Transverse colon (tissue), 4 donors: ENCODE data around the gene DNM1L. TPM values are rescaled to one million over a fixed set of nuclear protein-coding genes. Genes with fewer than 3 reads are reported as not detected.

Experiments
- DNase-seq: peaks from one replicate; pipeline ENCODE4 v3.0.0-alpha.2; 2019
- H3K27ac ChIP-seq, 4 donors: fragments of 200-600 bp; sonication (generic); 2 replicates each; pipeline ENCODE4 v1.5.1; 2016 to 2018; ENCODE audit warnings: inconsistent platforms in 4 of 4
- H3K27me3 ChIP-seq: fragments of 200-600 bp; sonication (generic); 2 replicates; pipeline ENCODE4 v1.5.1; 2017; ENCODE audit warnings: inconsistent platforms
- H3K36me3 ChIP-seq, 4 donors: fragments of 200-600 bp; sonication (generic); 2 replicates each; pipeline ENCODE4 v1.5.1; 2017 to 2019; ENCODE audit warnings: inconsistent platforms in 4 of 4
- H3K4me1 ChIP-seq, 4 donors: fragments of 200-600 bp; sonication (generic); 2 replicates each; pipeline ENCODE4 v1.5.1; 2017 to 2020; ENCODE audit warnings: inconsistent platforms in 4 of 4
- H3K4me3 ChIP-seq, 4 donors: fragments of 200-600 bp; sonication (generic); 1 replicate in 1 of 4; 2 replicates in 3 of 4; pipeline versions ENCODE4 v1.5.1 to v1.6.1; 2017 to 2019; ENCODE audit warnings: inconsistent platforms in 4 of 4
- H3K9me3 ChIP-seq, 2 donors: fragments of 200-600 bp; sonication (generic); 2 replicates each; pipeline ENCODE4 v1.5.1; 2017 to 2019; ENCODE audit warnings: inconsistent platforms in 2 of 2
- CTCF ChIP-seq, 5 experiments: fragments of 200-600 bp in 3 of 5; fragments of 450-650 bp in 2 of 5; sonication (generic) in 3 of 5; IDR thresholded peaks; 1 replicate in 2 of 5; 2 replicates in 3 of 5; pipeline ENCODE4 v1.5.1; 2016 to 2017; ENCODE audit warnings: antibody characterized with exemption in 5 of 5, inconsistent platforms in 3 of 5, mild to moderate bottlenecking in 2 of 5, moderate library complexity in 1 of 5
- EP300 ChIP-seq: sonication (generic); formaldehyde crosslinking; IDR thresholded peaks from one replicate; pipeline ENCODE4 v1.6.1; 2017; ENCODE audit warnings: antibody characterized with exemption, low read depth
- POLR2A ChIP-seq: fragments of 450-650 bp; IDR thresholded peaks from one replicate; pipeline ENCODE4 v1.6.1; 2016; ENCODE audit warnings: antibody characterized with exemption, mild to moderate bottlenecking, moderate library complexity
- POLR2AphosphoS5 ChIP-seq, 3 donors: sonication (generic); formaldehyde crosslinking; IDR thresholded peaks; one replicate each; pipeline ENCODE4 v1.6.1; 2016; ENCODE audit warnings: antibody characterized with exemption in 3 of 3
- WGBS, 2 donors: methylation state at CpG; one replicate each; pipeline ENCODE4 v1.1.5; 2018; ENCODE audit warnings: low coverage in 1 of 2; 5-methylcytosine and 5-hydroxymethylcytosine counted together
- in situ Hi-C, 4 donors: fragments of 200-750 bp; cut with MboI; loops; one replicate each; pipeline versions ENCODE4 v1.15.0 to v1.15.1; 2017; ENCODE audit warnings: low sequenced_read_pairs in 3 of 4, low pct_ligation_motif_present in 1 of 4, low pct_unique_long_range_greater_than_20kb in 1 of 4
- intact Hi-C: fragments of 100-400 bp; cut with DNase I; formaldehyde crosslinking; loops from one replicate; pipeline ENCODE4 v1.15.1; 2023; ENCODE audit warnings: low total_unique reads
- total RNA-seq, 4 donors: library from RNA; depleted of rRNA; stranded (reverse); fragments of >200 nt; gene quantifications; one replicate each; pipeline ENCODE4 v1.1.0, GENCODE V29; 2016

Gene DNM1L
- total RNA-seq, 4 donors from 2014 or later: 41.2 to 61.3 (median 44.2) TPM

GRCh38 chr12:32737715-32738114 lies 58.6 kb downstream of the DNM1L start:
- no peak for DNase-seq
- 86 to 91% methylated on average over 2 of the region's 2 CpGs for WGBS, 2 donors
- Histone ChIP-seq H3K9me3 (no peaks in the 10 kb centered on the region), H3K27ac (no peak overlapping the region), H3K27me3 (no peaks in the 10 kb centered on the region), H3K4me3 (no peak overlapping the region), H3K4me1 (no peaks in the 10 kb centered on the region), H3K36me3 (peaks cover 0 to 51% (median 14%) of the 10 kb centered on the region in 4 donors)
- in situ Hi-C loops (no loop called here), intact Hi-C loops (no loop called here)
- TF ChIP-seq POLR2AphosphoS5 (IDR thresholded peaks at IDR 0.05): no peak
- TF ChIP-seq POLR2A: no peak
- no peak for TF ChIP-seq EP300
- TF ChIP-seq CTCF (IDR thresholded peaks at IDR 0.05): no peak

- no peak for DNase-seq
- Histone ChIP-seq H3K4me1 (no peaks in the 10 kb centered on the region), H3K27me3 (no peaks in the 10 kb centered on the region), H3K9me3 (no peaks in the 10 kb centered on the region), H3K4me3 (no peak overlapping the region), H3K36me3 (peaks cover 0 to 53% (median 21%) of the 10 kb centered on the region in 4 donors), H3K27ac (no peak overlapping the region)
- 88% methylated on average over 2 of the region's 2 CpGs for WGBS, 2 donors
- in situ Hi-C loops: no loop called here
- TF ChIP-seq CTCF (IDR thresholded peaks at IDR 0.05) (no peak), POLR2A (no peak), EP300 (no peak), POLR2AphosphoS5 (IDR thresholded peaks at IDR 0.05) (no peak)
- intact Hi-C loops: no loop called here
Measured at GRCh38 chr12:32739279-32739678, 60.2 kb downstream of the DNM1L start.

- WGBS, 2 donors: 96 to 98% methylated on average over 4 to 10 of the region's 10 CpGs
- H3K36me3 ChIP-seq: peaks cover 0 to 69% (median 26%) of the 10 kb centered on the region in 4 donors
Measured at GRCh38 chr12:32742133-32742532, 63.0 kb downstream of the DNM1L start.

GRCh38 chr12:32743264-32743663 lies 64.2 kb downstream of the DNM1L start:
- no peak for TF ChIP-seq EP300
- Histone ChIP-seq H3K36me3 (peaks cover 0 to 64% (median 32%) of the 10 kb centered on the region in 4 donors), H3K27me3 (no peaks in the 10 kb centered on the region), H3K9me3 (no peaks in the 10 kb centered on the region), H3K27ac (no peak overlapping the region), H3K4me1 (no peaks in the 10 kb centered on the region), H3K4me3 (no peak overlapping the region)
- no peak for DNase-seq
- intact Hi-C loops: no loop called here
- in situ Hi-C loops: no loop called here
- WGBS, 2 donors: 91 to 100% methylated on average over 2 of the region's 2 CpGs

More at GRCh38 chr12:32742133-32742532, 63.0 kb downstream of the DNM1L start:
- no peak for DNase-seq
- no peaks in the 10 kb centered on the region for H3K4me1 ChIP-seq
- H3K4me3 ChIP-seq: no peak overlapping the region
- in situ Hi-C loops (no loop called here), intact Hi-C loops (no loop called here)
- H3K27ac ChIP-seq: no peak overlapping the region
- no peaks in the 10 kb centered on the region for H3K9me3 ChIP-seq
- H3K27me3 ChIP-seq: no peaks in the 10 kb centered on the region
- TF ChIP-seq POLR2A: no peak
- no peak for TF ChIP-seq CTCF (IDR thresholded peaks at IDR 0.05)
- no peak for TF ChIP-seq POLR2AphosphoS5 (IDR thresholded peaks at IDR 0.05)
- TF ChIP-seq EP300: no peak

- peaks cover 0 to 22% (median 7%) of the 10 kb centered on the region in 4 donors for H3K36me3 ChIP-seq
- H3K27ac ChIP-seq: peak overlapping the region in 1 of 4 donors; percentile 95
- no peak overlapping the region for H3K4me3 ChIP-seq
- DNase-seq: no peak
- H3K27me3 ChIP-seq: no peaks in the 10 kb centered on the region
- no peak for TF ChIP-seq POLR2AphosphoS5 (IDR thresholded peaks at IDR 0.05)
- no peak for TF ChIP-seq CTCF (IDR thresholded peaks at IDR 0.05)
- no peak for TF ChIP-seq EP300
- no peak for TF ChIP-seq POLR2A
- peaks cover 11 to 24% (median 18%) of the 10 kb centered on the region in 4 donors for H3K4me1 ChIP-seq
- in situ Hi-C loops (loop anchor here in 3 of 4 donors (10.0 to 25.0 kb wide), 3 partner anchors 159 to 1271 kb away; partner anchors contain the start of gene ALG10 (in 2 of the 3)), intact Hi-C loops (no loop called here)
- WGBS, 2 donors: 47 to 56% methylated on average over 4 of the region's 4 CpGs
- H3K9me3 ChIP-seq: no peaks in the 10 kb centered on the region
Measured at GRCh38 chr12:32753605-32754004, 74.5 kb downstream of the DNM1L start.
